ENCODE results near the gene SMAGP. TPM values are rescaled to one million over a fixed set of nuclear protein-coding genes. Genes with fewer than 3 reads are reported as not detected.

Gene SMAGP
- total RNA-seq, 6 experiments from 2014 or later, result 2.9 to 9.7 (median 5.6) TPM

- no peaks in the 10 kb centered on the region for H3K27me3 ChIP-seq
These were observed 62.1 kb downstream of the SMAGP start for GRCh38 chr12:51208016-51208660.

GRCh38 chr12:51205350-51205749 lies 64.9 kb downstream of the SMAGP start:
- H3K36me3 ChIP-seq, result no peaks in the 10 kb centered on the region
- no peak overlapping the region for H3K27ac ChIP-seq
- no peaks in the 10 kb centered on the region for H3K9me3 ChIP-seq
- DNase-seq (no peak), ATAC-seq (no peak)
- WGBS (ENCODE audit: insufficient coverage, low coverage, low lambda C conversion rate, missing lambda C conversion rate), result 100% methylated on average over 2 of the region's 6 CpGs
- no peak overlapping the region for H3K4me3 ChIP-seq
- intact Hi-C loops (cut with DNase I), result no loop called here
- no peaks in the 10 kb centered on the region for H3K4me1 ChIP-seq
- TF ChIP-seq CTCF (IDR thresholded peaks at IDR 0.05) (no peak), POLR2A (IDR thresholded peaks at IDR 0.05) (no peak)
- no peaks in the 10 kb centered on the region for H3K27me3 ChIP-seq

More at GRCh38 chr12:51208016-51208660, 62.1 kb downstream of the SMAGP start:
- Histone ChIP-seq H3K9me3 (no peaks in the 10 kb centered on the region), H3K27ac (no peak overlapping the region), H3K4me3 (no peak overlapping the region), H3K36me3 (no peaks in the 10 kb centered on the region), H3K4me1 (no peaks in the 10 kb centered on the region)
- WGBS (ENCODE audit: insufficient coverage, low coverage, low lambda C conversion rate, missing lambda C conversion rate), result 88% methylated on average over 6 of the region's 7 CpGs
- ATAC-seq (no peak), DNase-seq (no peak)
- intact Hi-C loops (cut with DNase I), result no loop called here
- no peak for TF ChIP-seq POLR2A (IDR thresholded peaks at IDR 0.05)
- TF ChIP-seq CTCF (IDR thresholded peaks at IDR 0.05), result no peak

GRCh38 chr12:51202718-51203117 lies 67.5 kb downstream of the SMAGP start:
- ATAC-seq, result no peak
- no peak for DNase-seq
- Histone ChIP-seq H3K4me1 (no peaks in the 10 kb centered on the region), H3K36me3 (no peaks in the 10 kb centered on the region), H3K27me3 (no peaks in the 10 kb centered on the region), H3K9me3 (no peaks in the 10 kb centered on the region), H3K27ac (no peak overlapping the region), H3K4me3 (no peak overlapping the region)
- 88% methylated on average over 5 of the region's 5 CpGs for WGBS (ENCODE audit: insufficient coverage, low coverage, low lambda C conversion rate, missing lambda C conversion rate)
- intact Hi-C loops (cut with DNase I), result no loop called here
- no peak for TF ChIP-seq CTCF (IDR thresholded peaks at IDR 0.05)
- TF ChIP-seq POLR2A (IDR thresholded peaks at IDR 0.05), result no peak

GRCh38 chr12:51200806-51201205 lies 69.4 kb downstream of the SMAGP start:
- DNase-seq (no peak), ATAC-seq (no peak)
- intact Hi-C loops (cut with DNase I), result no loop called here
- no peak for TF ChIP-seq POLR2A (IDR thresholded peaks at IDR 0.05)
- no peak for TF ChIP-seq CTCF (IDR thresholded peaks at IDR 0.05)
- Histone ChIP-seq H3K27me3 (no peaks in the 10 kb centered on the region), H3K9me3 (no peaks in the 10 kb centered on the region), H3K36me3 (no peaks in the 10 kb centered on the region), H3K27ac (no peak overlapping the region), H3K4me3 (no peak overlapping the region), H3K4me1 (no peaks in the 10 kb centered on the region)
- WGBS (ENCODE audit: insufficient coverage, low coverage, low lambda C conversion rate, missing lambda C conversion rate), result 93% methylated on average over 8 of the region's 9 CpGs

Measured in right lobe of liver (tissue), 6 donors.